ENCODE measurements around the gene LBHD2.

GRCh38 chr14:103139132-103140025 lies 55.4 kb downstream of the LBHD2 start:
- TF ChIP-seq CTCF (IDR thresholded peaks at IDR 0.05; ENCODE audit: insufficient read depth, low read length, poor library complexity, severe bottlenecking), result no peak
- no peak for TF ChIP-seq EZH2phosphoT487 (conservative IDR thresholded peaks at IDR 0.05; ENCODE audit: low read length)
